T47D (cell line): Measurements from ENCODE around the gene PMAIP1.

ENCODE experiments used
- DNase-seq, 2 experiments: peaks; one replicate each; pipeline versions ENCODE4 v3.0.0 to v3.0.0-alpha.2; 2011 to 2012; ENCODE audit warnings: low read depth in 1 of 2, low spot score in 1 of 2
- JUND ChIP-seq: IDR thresholded peaks from 2 replicates; pipeline ENCODE4 v1.6.1; 2012; ENCODE audit warnings: low read depth
- in situ Hi-C: cut with HindIII; loops from 2 replicates; pipeline ENCODE4 v1.10.0; 2016; ENCODE audit warnings: low sequenced_read_pairs, low pct_unique_long_range_greater_than_20kb

PMAIP1 gene

DNA sequence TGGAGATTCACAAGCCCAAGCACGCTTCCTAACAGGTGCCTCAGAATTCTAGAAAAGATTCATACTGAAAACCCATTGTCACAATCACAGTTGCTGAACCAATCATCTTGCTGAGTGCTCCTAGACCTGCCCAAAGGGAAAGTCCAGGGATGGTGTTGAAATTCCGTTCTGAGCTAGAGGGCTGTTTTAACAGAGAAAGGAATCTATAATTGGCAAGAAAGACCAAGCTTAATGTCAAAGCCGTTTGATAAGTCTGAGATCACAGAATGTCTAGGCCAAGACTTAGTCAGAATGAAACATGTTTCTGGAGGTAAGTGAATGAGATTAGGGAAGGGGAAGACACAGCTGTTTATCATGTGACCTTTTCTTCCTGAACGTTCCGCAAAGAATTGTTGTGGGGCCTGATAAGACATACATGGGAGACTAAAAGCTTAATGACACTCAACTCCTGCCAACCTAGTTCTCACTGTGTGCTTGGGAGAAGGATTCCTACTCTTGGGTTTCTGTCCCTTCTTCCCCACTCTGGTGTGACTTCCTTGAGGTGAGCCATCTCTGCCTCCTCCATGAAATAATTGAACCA, 27.5 kb downstream of the PMAIP1 start:
- in situ Hi-C loops = no loop called here
- no peak for TF ChIP-seq JUND
- DNase-seq = no peak

GRCh38 chr18:59928201-59928600, 28.4 kb downstream of the PMAIP1 start:
- in situ Hi-C loops = no loop called here
- TF ChIP-seq JUND = no peak

DNA sequence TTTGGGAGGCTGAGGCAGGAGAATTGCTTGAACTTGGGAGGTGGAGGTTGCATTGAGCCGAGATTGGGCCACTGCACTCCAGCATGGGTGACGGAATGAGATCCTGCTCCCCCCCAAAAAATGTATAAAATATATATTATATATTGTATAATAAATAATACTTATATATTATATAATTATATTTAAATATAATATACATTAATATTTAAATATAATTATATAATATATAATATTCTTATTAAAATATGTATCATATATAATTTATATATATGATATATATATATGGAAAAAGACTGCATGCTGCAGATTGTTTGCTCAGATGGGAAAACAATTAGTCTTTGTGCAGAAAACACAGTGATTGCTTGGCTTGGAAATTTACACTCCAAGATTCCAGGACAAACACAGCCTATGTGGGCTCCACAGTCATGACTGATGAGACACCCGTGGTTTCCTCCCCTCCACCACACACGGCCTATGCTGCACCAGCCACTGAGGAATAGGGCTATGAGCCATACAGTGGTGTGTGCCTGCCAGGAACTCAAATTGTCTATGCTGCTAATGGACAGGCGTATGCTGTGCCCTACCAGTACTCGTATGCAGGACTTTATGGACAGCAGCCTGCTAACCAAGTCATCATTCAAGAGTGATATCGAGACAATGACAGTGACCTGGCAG, 30.0 kb downstream of the PMAIP1 start:
- DNase-seq = no peak
- TF ChIP-seq JUND = no peak
- in situ Hi-C loops = no loop called here

More at GRCh38 chr18:59928201-59928600, 28.4 kb downstream of the PMAIP1 start:
- no peak for DNase-seq

- in situ Hi-C loops = no loop called here
- DNase-seq = no peak
- no peak for TF ChIP-seq JUND
Measured at GRCh38 chr18:59932401-59932800, 32.6 kb downstream of the PMAIP1 start.

GRCh38 chr18:59938676-59939075, 38.9 kb downstream of the PMAIP1 start:
- TF ChIP-seq JUND = no peak
- in situ Hi-C loops = no loop called here
- DNase-seq = no peak

- in situ Hi-C loops = no loop called here
- no peak for DNase-seq
- TF ChIP-seq JUND = no peak
Measured at GRCh38 chr18:59939127-59939526, 39.3 kb downstream of the PMAIP1 start.

DNA sequence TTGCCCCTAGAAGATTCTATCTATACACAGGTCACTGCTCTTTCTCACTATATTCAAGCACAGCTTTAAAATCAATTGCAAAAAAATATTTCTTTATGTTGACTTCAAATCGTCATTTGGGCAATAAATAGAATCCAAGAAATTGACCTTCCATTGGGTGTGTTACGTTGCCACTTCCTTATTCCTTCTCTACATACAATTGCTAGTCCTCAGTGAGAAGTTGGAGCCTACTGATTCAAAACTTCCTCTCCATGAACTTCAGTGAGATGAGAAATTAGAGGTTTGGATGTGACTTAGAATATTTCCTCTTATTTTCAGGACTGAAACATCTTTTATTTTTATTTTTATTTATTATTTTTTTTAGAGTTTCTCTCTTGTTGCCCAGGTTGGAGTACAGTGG, 40.3 kb downstream of the PMAIP1 start:
- no peak for DNase-seq
- no peak for TF ChIP-seq JUND
- in situ Hi-C loops = no loop called here

DNA sequence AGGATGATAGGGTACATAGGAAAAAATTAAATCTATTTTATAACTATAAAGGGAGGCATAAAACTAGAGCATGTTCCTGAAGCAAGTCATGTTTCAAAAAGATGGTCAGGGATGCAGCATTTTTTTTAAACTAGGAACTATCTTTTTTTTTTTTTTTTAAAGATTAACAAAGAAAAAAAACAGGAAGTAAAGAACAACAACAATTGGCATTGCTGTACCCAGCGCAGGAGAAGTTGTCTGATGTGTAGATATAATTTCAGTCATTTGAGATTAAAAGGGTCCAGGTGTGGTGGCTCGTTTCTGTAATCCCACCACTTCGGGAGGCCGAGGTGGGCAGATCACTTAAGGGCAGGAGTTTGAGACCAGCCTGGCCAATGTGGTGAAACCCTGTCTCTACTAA, 41.5 kb downstream of the PMAIP1 start:
- in situ Hi-C loops = no loop called here
- DNase-seq = no peak
- no peak for TF ChIP-seq JUND

GRCh38 chr18:59942601-59943000, 42.8 kb downstream of the PMAIP1 start:
- no peak for TF ChIP-seq JUND
- no peak for DNase-seq
- in situ Hi-C loops = no loop called here

GRCh38 chr18:59945544-59945943, 45.7 kb downstream of the PMAIP1 start:
- no peak for TF ChIP-seq JUND
- in situ Hi-C loops = no loop called here
- no peak for DNase-seq

- in situ Hi-C loops = no loop called here
- TF ChIP-seq JUND = no peak
Measured at GRCh38 chr18:59950215-59950944, 50.6 kb downstream of the PMAIP1 start.

DNA sequence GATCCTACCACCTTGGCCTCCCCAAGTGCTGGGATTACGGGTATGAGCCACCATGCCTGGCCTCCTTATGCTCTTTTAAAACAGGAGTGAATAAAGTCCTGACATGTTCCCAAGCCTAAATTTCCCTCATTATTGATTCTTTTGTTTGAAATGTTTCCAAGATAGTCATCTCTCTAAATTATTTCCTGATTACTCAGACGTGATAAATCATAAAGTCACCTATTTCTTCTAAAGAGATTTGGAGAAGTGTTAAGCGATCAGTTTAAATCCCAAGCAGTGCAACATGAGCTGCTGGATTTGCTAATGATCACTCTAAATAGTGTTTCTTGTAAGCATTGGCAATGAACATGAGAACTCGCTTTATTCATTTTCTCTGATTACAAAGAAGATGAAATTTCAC, 51.8 kb downstream of the PMAIP1 start:
- no peak for DNase-seq
- no peak for TF ChIP-seq JUND
- in situ Hi-C loops = no loop called here

More at GRCh38 chr18:59950215-59950944, 50.6 kb downstream of the PMAIP1 start:
- no peak for DNase-seq

DNA sequence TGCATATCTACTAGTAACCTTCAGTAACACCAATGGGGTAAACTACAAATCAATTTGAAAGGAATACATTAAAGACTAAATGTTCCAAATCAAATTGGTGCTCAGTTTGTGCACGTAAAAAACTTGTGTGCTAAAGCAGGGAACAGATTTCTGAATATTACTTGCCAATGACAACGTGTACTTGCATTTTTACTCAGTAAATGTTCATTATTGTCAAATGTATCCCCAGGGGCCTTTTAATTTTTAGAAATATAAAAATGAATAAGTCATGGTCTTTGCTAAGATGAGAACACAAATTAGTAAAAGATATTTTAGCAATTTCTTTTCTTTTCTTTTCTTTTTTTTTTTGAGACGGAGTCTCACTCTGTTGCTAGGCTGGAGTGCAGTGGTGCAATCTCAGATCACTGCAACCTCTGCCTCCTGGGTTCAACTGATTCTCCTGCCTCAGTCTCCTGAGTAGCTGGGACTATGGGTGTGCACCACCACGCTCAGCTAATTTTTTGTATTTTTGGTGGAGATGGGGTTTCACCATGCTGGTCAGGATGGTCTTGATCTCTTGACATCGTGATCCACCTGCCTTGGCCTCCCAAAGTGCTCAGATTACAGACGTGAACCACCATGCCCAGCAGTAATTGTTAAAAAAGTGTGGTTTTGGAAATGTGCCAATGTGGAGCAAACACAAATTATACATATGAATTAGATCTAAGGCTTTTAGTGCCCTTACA, 52.6 kb downstream of the PMAIP1 start:
- no peak for TF ChIP-seq JUND
- in situ Hi-C loops = no loop called here
- DNase-seq = no peak
